NCI-H748 treated with DMSO at 0.1 percent for 48 hours (cell line): ENCODE results near the gene CFLAR.
"Not testable (repeated sequence)": the region's sequence is repeated elsewhere in the genome, so short reads cannot be mapped to it uniquely, and the experiment has no call there.

Experiments used
- DNase-seq: peaks from one replicate; lab custom pipeline; 2025; lab: John Stamatoyannopoulos, UW

CFLAR gene

DNA sequence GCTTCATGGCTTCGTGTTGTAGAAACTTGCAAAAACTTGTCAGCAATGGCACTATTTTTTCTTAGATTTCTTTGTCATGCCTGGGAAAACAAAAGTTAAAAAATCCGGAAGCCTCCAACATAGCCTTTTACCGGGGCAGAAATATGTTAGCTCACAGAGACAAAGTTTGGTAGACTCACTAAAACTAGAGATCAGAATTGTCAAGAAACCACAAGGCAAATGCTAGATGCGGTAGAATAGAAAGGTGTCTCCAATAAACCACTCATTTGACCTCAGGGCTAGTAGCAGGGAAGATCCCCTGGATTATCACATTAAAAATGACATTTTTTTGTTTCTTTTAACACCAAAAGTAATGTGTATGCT is 67.4 kb downstream of the CFLAR start:
- DNase-seq, result no peak

DNA sequence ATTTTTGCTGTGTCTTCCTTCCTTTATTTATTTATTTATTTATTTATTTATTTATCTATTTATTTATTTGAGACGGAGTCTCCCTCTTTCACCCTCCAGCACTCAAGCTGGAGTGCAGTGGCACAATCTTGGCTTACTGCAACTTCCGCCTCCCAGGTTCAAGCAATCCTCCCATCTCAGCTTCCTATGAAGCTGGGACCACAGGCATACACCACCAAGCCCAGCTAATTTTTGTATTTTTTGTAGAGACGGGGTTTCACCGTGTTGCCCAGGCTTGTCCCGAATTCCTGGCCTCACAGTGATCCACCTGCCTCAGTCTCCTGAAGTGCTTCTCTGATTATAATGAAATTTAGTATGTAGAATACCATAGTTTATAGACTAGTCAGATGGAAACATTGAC is 67.9 kb downstream of the CFLAR start:
- DNase-seq, result not testable (repeated sequence)

DNA sequence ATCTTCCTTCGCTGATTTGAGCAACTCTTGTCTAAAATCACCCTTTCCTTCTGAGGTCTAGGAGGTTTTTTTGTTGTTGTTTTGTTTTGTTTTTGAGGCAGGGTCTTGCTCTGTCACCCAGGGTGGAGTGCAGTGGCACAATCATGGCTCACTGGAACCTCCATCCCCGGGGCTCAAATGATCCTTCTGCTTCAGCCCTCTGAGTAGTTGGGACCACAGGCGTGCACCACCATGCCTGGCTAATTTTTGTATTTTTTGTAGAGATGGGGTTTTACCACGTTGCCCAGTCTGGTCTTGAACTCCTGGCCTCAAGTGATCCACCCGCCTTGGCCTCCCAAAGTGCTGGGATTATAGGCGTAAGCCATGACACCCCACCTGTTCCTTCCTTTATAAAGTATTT is 68.3 kb downstream of the CFLAR start:
- DNase-seq, result not testable (repeated sequence)

DNA sequence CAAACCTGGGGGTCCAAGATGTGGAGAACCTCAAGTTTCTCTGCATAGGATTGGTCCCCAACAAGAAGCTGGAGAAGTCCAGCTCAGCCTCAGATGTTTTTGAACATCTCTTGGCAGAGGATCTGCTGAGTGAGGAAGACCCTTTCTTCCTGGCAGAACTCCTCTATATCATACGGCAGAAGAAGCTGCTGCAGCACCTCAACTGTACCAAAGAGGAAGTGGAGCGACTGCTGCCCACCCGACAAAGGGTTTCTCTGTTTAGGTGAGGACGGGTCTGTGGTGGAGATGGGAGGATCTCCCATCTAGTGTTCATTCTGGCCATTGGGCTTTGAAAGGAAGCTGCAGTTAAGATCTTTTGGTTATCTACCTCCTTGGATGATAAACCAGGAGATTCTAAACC is 69.9 kb downstream of the CFLAR start:
- DNase-seq, result no peak

DNA sequence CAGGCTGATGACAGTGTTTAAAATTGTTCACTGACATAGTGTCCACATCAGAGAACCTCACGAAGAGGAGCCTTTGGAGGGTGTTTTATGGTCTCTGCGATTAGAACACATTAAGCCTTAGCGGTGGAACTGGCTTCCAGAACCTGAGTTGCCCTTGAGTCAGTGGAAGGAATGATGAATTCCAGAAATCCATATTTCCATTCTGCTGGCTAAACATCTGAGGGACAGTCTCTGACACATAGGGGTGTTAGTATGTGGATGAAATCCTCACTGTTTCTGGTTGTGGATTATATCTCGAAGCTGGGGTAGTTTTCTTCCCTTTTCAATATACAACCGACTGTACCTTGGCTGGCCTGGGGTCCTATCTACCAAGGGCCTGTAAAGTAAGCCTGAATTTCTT is 71.0 kb downstream of the CFLAR start:
- no peak for DNase-seq

DNA sequence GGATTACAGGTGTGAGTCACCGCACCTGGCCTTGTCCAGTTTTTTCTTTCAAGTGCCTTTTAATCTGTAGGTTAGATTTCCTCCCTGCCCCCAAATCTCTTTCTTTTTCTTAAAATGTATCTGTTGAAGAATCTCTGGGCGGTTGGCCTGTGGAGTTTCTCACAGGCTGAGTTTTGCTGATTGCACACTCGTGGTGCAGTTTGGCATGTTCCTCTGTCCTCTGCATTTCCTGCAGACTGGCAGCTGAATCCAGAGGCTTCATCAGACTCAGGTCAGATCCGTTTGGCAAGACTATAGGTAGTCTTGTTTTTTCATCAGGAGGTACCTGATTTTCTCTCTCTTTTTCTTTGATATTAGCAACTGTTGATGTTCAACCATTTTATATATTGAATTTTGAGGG is 72.5 kb downstream of the CFLAR start:
- no peak for DNase-seq

DNA sequence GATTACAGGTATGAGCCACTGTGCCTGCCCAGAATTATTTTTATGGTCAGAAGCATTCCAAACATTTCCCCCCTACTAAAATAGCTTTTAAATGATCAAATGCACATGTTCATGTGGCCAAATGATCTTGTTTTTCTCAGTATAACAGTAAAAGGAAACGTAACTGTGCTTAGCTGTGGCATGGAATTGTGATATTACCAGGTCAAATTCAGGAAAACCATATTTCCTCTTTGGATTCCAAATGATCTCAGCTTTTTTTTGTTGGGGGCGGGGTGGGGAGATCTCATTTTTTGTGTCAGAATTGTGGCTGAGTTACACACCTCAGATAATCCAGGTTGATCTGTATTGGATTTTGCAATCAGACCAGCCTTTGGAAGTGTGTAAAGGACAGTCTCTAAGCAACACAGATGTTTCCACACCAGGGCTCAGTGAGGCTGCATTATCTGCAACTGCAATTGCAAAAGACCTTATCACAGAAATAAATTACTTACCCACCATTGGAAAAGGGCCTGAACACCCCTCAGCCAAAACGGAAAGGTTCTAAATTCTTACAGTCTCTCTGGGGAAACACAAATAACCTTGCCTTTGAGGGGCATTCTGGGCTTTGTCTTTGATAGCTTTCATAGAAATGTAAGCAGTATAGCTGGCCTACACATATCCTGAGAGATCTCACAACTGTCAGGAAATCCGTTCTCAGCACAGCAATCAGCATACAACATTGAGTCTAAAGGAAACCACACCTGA is 75.3 kb downstream of the CFLAR start:
- DNase-seq, result no peak

DNA sequence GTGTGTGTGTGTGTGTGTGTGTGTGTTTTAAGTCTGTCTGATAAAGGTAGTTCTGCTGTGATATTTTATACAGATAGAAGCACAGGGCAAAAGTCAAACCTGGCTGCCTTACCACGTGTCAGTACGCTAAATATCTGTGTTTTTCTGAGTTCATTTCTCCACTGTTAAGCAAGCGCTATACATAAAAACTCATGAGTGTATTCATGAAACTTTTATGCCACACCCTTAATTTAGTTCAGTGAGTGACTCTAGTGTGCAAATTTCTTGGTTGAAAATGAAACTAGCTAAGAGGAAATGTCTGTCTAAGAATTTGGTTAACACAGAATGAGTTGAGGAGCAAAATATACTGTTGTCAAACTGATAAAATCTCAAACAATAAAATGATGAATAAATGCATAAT is 78.1 kb downstream of the CFLAR start:
- no peak for DNase-seq

DNA sequence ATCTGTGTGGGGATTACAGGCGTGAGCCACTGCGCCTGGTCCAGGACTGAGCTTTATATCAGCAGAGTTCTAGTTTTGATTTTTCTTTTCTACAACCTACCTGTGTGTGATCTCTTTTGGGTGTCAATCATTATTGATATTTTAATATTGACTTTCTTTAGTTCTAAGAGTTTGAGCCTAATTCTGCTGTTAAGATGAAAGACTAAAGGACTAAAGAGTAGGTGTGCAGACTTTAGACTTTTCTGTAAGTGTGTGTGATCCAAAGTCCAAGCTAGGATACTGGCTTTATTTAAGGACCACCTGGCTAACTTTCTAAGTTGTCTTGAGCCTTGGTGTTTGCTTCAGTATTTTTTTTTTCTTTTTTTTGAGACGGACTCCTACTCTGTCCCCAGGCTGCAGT is 79.4 kb downstream of the CFLAR start:
- DNase-seq, result no peak

DNA sequence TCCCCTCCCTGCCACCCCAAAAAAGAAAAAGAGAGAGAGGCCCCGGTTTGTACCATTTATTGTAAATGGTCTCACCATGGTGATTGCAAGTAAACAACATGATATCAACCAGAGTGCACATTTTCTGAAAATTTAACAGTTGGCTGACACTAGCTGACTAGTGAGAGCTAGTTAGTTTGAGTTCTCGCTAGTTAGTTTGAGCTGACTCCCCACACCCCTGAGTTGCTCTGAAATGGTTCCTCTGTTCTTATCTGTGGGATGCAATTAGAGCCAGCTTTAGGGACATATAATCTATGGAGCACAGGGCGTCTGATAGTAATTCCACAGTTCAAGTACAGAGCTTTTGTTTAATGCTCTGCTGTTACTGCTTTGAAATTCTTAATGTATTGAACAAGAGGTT is 80.0 kb downstream of the CFLAR start:
- no peak for DNase-seq

DNA sequence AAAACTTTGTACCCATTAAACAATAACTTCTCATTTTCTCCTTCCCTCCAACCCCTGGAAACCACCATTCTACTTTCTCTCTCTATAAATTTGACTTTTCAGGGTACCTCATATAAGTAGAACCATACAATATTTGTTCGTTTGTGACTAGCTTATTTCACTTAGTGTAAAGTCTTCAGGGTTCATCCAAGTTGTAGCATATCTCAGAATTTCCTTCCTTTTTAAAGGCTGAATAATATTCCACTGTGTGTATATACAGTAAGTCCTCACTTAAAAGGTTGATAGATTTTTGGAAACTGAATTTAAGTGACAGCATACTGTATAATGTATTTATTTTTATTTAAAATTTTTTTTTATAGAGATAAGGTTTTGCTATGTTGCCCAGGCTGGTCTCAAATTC is 80.8 kb downstream of the CFLAR start:
- no peak for DNase-seq

DNA sequence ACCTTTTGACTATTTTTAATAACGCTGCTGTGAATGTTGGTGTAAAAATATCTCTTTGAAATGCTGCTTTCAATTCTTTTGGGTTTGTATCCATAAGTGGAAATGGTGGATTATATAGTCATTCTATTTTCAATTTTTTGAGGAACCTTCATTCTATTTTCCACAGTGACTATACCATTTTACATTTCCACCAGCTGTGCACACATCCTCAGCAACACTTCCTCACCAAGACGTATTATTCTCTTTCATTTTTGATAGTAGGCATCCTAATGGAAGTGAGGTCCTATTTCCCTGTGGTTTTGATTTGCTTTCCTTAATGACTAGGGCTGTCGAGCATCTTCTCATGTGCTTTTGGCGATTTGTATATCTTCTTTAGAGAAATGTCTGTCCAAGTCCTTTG is 81.8 kb downstream of the CFLAR start:
- no peak for DNase-seq

DNA sequence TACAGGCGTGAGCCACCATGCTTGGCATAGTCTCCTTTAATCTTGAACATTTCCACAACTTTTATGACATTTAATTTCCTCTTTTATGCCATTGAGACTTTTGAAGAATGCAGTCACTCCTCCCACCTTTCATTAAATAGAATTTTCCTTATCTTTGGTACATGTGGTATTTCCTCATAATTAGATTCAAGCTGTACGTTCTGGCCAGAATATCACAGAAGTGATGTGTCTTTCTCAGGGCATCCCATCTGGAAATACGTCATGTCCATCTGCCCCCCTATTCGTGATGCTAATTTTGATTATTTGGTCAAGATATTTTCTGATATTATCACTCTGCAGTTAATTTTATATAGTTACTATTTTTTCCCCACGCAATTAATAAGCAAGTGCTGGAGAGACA is 83.9 kb downstream of the CFLAR start:
- DNase-seq, result no peak

DNA sequence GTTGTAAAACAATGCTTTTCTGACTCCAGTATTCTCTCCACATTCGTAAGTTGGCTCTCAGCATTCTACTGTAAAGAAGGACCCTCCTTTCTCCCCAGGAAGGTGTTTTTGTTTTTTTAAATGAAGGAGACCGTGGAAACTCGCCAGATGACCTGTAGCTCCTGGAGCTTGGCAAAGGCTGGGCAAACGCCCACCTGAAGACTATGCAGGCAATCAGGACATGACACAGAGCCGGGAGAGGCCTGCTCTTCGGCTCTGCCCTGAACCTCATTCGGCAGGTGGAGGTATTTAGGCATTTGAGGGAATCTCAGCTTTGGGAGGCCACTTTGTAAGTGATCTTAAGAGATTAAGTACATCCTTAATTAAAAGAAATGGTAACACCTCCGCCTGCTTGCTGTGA is 84.4 kb downstream of the CFLAR start:
- DNase-seq, result no peak

DNA sequence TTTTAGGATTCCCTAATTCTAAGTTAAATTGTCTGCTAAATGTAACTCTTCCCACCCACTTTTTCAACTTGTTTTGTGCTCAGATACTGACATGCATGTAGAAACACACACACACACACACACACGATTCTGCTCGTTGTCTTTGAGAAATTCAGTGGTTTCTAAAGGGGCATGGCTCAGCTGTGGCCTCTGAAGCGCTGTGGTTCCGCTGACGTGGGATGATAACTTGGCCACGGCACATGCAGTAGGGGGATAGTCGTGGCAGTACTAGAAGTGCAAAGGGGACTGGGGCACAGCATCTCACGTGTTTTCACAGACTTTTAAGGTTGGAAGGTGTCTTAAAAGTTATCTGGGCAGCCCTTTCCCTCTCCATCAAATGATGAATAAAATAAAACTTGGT is 85.4 kb downstream of the CFLAR start:
- DNase-seq, result no peak

DNA sequence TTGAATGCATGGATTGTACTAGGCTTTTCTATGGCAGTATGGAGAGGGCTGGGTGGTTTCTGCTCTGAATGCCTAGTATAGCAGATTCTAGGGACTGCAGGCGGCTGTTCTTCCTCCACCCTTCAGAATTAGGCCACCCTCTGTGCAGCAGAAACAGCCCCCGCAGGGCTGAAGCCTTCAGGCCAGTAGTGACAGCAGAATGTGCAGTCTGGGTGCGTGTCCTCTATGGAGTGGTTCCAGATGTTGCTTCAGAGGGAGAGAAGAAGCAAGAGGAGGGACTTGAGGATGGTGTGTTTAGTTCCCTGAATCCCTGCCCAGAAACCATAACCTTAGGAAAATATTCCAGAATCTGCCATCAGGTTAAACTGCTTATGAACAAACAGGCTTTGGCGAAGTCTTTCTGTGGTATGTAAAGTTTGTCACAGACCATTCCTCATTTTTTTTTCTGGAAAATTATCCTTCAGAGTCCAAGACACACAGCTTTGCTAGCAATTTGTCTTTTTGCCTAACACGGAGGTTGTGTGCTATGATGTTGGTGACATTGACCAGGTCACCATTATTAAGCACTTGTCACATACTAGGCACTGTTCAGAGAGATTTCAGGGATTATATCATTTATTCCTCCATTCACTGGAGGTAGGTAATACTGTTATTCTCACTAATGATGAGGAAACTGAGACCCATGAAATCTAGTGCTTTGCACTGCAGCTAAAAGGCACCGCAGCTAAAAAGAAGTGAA is 88.1 kb downstream of the CFLAR start:
- no peak for DNase-seq

DNA sequence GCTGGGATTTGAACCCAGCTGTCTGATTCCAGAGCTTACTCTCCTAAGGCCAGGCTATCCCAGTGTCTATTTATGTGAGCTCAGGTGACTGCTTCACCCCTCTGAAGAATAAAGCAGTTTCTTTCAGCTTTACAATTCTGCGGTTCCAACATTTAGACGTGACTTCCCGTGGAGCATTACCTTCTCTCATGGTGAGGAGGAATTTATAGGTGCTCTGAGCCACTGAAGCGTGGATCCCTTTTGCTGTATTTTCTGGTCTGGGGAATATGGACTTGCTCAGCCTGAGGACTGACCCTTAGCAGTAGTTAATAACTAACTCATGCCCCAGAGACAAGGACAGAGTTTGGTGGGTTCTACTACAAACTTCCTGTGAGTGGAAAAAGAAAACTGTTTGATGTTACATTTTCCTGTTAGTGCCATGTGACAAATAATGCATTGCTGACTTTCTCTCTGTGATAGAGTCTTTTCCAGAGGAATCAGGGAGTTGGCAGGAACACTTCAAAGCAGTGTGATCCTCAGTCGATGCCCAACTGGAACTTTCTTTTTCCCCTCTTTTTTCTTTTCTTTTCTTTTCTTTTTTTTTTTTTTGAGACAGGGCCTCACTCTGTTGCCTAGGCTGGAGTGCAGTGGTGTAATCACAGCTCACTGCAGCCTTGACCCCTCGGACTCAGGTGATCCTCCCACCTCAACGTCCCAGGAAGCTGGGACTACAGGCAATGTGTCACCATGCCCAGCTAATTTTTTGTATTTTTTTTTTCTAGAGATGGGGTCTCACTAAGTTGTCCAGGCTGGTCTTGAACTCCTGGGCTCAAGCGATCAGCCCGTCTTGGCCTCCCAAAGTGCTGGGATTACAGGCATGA is 88.9 kb downstream of the CFLAR start:
- no peak for DNase-seq

DNA sequence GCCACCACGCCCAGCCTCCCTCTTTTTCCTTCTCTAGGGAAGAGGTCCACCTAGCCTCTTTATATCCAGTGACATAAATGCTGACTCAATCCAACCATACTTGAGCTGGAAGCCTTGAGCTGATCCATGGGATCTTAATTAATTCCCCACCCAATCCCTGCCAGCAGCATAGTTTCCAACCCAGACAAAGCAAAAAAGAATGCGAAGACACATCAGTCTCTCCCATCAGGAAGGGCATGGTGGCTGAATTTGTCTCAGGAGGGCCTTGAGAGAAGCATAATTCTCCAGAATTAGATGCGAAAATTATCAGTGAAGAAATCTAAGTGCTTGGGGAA is 89.5 kb downstream of the CFLAR start:
- no peak for DNase-seq

DNA sequence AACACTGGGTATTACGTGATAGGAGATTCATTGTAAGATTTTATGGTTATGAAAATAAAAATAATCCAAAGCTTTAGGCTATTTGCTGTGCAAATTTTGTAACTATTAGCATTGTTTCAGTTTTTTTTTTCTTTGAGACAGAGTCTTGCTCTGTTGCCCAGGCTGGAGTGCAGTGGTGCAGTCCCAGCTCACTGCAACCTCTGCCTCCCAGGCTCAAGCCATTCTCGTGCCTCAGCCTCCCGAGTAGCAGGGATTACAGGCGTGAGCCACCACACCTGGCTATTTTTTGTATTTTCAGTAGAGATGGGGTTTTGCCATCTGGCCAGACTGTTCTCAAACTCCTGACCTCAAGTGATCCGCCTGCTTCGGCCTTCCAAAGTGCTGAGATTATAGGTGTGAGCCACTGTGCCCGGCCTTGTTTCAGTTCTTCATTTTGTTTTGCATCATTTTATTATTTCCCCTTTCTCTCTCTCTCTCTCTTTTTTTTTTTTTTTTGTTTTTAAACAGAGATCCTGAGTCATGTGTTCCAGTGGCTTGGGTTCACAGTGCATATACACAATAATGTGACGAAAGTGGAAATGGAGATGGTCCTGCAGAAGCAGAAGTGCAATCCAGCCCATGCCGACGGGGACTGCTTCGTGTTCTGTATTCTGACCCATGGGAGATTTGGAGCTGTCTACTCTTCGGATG is 92.7 kb downstream of the CFLAR start:
- DNase-seq, result no peak

DNA sequence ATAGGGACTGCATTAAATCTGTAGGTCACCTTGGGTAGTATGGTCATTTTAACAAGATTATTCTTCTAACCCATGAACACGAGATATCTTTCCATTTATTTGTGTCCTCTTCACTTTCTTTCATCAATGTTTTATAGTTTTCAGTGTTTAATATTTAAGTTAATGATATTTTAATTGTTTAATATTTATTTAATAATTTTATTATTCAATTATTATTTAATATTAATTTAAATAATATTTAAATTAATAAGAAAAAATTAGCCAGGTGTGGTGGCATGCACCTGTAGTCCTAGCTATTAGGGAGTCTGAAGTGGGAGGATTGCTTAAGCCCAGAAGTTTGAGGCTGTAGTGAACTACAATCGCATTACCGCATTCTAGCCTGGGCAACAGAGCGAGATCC is 100.0 kb downstream of the CFLAR start:
- DNase-seq, result no peak

DNA sequence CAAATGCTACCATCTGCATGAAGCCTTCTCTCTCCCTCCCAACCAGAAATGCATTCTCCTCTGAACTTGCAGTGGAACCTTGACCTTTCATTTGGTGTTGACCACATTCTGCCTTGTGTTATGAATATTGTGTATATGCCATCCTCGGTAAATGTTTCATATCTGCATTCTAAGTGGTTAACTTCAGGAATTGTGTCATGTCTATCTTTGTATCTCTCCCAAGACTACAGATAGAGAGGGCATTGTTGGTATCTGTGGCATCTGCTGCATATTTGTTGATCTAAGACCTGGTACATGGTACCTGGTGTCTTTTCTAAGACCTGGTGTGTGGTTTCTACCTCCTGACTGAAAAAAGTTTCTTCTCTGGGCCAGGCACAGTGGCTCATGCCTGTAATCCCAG is 101.0 kb downstream of the CFLAR start:
- no peak for DNase-seq

DNA sequence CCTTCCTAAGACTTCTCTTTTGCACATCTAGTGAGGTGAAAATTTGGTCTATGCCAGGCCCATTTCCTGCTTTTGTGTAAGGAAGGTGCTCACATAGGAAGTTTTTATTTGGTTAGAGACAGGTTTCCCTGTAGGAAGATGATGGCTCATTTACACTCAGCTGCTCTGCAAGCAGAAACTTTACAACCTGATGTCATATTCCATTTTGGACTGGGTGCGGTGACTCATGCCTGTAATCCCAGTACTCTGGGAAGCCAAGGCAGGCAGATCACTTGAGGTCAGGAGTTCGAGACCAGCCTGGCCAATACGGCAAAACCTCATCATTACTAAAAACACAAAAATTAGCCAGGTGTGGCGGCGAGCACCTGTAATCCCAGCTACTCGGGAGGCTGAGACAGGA is 102.8 kb downstream of the CFLAR start:
- no peak for DNase-seq
